ENCODE measurements around the gene MAST4. TPM values are rescaled to one million over a fixed set of nuclear protein-coding genes. Genes with fewer than 3 reads are reported as not detected.

Gene MAST4
- total RNA-seq, 1 donor from 2014 or later = 10.4 TPM

DNA sequence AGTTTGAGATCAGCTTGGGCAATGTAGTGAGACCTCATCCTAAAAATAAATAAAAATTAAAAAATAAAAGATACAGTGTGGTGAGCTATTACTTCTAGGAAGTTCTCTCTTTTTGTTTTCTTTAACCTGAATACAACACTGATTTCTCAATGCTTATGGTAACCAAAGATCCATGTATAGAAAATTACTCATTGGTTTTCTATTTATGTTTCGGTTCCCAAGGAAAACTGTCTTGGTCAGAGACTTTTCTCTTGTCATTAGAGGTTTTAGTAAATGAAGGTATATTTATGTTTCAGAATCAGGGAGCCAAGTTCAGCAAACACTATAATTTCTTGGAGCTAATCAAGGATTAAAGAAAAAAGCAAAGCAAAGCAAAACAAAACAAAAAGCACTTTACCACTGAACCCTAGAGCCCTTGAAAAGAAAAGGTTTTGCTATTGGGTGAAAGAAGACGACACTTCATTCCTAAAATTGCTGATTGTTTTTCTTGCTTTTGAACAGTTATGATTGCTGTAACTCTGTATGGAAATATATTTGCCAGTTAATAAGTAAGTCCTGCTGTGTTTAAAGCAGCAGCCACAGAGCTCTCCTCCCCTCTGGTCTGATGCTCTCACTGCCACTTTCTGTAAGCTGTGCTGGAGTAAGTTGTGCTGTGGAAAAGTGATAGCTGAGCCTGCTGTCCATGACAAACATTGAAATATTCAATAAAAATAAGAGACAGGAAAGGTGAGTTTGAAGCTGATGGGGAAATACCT, 302.2 kb downstream of the MAST4 start:
- Histone ChIP-seq H3K9ac (ENCODE audit: low read depth in 1 of 3, low read length in 3 of 3) (no peak overlapping the region), H3K27ac (ENCODE audit: low read depth, low read length) (no peak overlapping the region), H3K36me3 (ENCODE audit: control insufficient read depth in 3 of 3, insufficient read depth in 3 of 3, low read length in 3 of 3) (no peaks in the 10 kb centered on the region), H3K4me1 (ENCODE audit: control insufficient read depth in 3 of 3, insufficient read depth in 3 of 3, low read length in 3 of 3) (no peaks in the 10 kb centered on the region), H3K9me3 (ENCODE audit: control insufficient read depth in 3 of 3, low read length in 3 of 3) (no peaks in the 10 kb centered on the region), H3K4me3 (ENCODE audit: low read length in 3 of 3) (no peak overlapping the region), H3K27me3 (ENCODE audit: control insufficient read depth in 3 of 3, insufficient read depth in 3 of 3, low read length in 3 of 3) (peaks cover 0 to 2% (median 0%) of the 10 kb centered on the region in 3 donors)

DNA sequence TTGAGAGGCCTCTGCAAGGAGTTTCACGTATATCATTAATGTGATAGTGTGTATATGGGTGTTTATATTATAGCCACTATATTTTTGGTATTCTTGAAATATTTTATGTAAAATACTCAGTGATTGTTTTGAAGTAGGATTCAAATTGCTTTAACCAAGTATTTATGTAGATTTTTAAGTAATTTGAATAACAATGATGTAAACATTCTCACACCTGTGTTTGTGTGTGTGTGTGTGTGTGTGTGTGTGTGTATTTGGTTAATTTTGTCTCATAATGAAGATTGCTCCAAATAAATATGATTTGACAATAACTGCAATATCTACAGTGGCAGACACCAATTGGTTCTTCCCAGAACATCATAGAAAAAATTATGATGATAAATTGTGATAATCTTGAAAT, 307.0 kb downstream of the MAST4 start:
- Histone ChIP-seq H3K27ac (ENCODE audit: low read depth, low read length) (no peak overlapping the region), H3K9me3 (ENCODE audit: control insufficient read depth in 3 of 3, low read length in 3 of 3) (no peaks in the 10 kb centered on the region), H3K27me3 (ENCODE audit: control insufficient read depth in 3 of 3, insufficient read depth in 3 of 3, low read length in 3 of 3) (no peaks in the 10 kb centered on the region), H3K9ac (ENCODE audit: low read depth in 1 of 3, low read length in 3 of 3) (no peak overlapping the region), H3K36me3 (ENCODE audit: control insufficient read depth in 3 of 3, insufficient read depth in 3 of 3, low read length in 3 of 3) (no peaks in the 10 kb centered on the region), H3K4me3 (ENCODE audit: low read length in 3 of 3) (no peak overlapping the region), H3K4me1 (ENCODE audit: control insufficient read depth in 3 of 3, insufficient read depth in 3 of 3, low read length in 3 of 3) (no peaks in the 10 kb centered on the region)

DNA sequence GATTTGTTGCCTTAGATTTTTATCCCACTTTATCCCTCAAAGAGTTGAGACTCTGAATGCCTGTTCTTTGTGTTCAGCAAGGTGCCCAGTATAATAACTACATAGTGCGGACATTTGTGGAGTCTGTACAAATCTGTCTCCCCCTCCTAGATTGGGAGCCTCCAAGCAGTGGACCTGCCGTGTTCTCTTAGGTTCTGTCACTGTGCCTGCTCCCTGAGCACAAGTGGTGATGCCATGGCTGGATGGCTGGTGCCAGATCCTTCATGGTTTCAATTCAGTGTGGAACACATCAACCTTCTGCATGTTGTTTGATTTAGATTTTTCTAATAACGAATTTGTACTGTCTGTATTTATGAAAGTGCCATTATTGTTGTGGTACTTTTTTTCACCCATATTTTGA, 307.5 kb downstream of the MAST4 start:
- no peaks in the 10 kb centered on the region for H3K36me3 ChIP-seq (ENCODE audit: control insufficient read depth in 3 of 3, insufficient read depth in 3 of 3, low read length in 3 of 3)
- no peaks in the 10 kb centered on the region for H3K4me1 ChIP-seq (ENCODE audit: control insufficient read depth in 3 of 3, insufficient read depth in 3 of 3, low read length in 3 of 3)
- H3K27me3 ChIP-seq (ENCODE audit: control insufficient read depth in 3 of 3, insufficient read depth in 3 of 3, low read length in 3 of 3) = no peaks in the 10 kb centered on the region
- H3K27ac ChIP-seq (ENCODE audit: low read depth, low read length) = no peak overlapping the region
- H3K9me3 ChIP-seq (ENCODE audit: control insufficient read depth in 3 of 3, low read length in 3 of 3) = no peaks in the 10 kb centered on the region
- no peak overlapping the region for H3K9ac ChIP-seq (ENCODE audit: low read depth in 1 of 3, low read length in 3 of 3)
- no peak overlapping the region for H3K4me3 ChIP-seq (ENCODE audit: low read length in 3 of 3)

DNA sequence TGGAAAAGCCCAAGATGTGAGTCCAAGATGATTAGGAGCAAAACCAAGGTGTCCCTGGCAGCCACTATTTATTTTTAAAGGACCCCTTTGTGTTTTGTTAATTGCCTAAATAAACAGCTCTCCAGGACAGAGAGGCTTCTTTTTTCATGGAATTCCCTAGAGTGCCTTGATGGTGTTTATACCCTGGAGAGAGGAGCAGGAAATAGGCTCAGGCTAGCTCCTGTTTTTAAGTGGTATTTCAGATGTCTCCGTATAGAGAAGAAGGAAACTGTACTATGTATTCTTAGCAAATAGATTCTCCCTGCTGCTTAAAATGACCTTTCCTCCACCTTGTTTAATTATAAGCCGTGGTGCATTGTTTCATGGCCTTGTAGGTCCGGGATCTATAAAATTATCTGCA, 308.0 kb downstream of the MAST4 start:
- H3K27ac ChIP-seq (ENCODE audit: low read depth, low read length) = no peak overlapping the region
- no peaks in the 10 kb centered on the region for H3K27me3 ChIP-seq (ENCODE audit: control insufficient read depth in 3 of 3, insufficient read depth in 3 of 3, low read length in 3 of 3)
- H3K9ac ChIP-seq (ENCODE audit: low read depth in 1 of 3, low read length in 3 of 3) = no peak overlapping the region
- no peak overlapping the region for H3K4me3 ChIP-seq (ENCODE audit: low read length in 3 of 3)
- H3K4me1 ChIP-seq (ENCODE audit: control insufficient read depth in 3 of 3, insufficient read depth in 3 of 3, low read length in 3 of 3) = no peaks in the 10 kb centered on the region
- no peaks in the 10 kb centered on the region for H3K36me3 ChIP-seq (ENCODE audit: control insufficient read depth in 3 of 3, insufficient read depth in 3 of 3, low read length in 3 of 3)
- H3K9me3 ChIP-seq (ENCODE audit: control insufficient read depth in 3 of 3, low read length in 3 of 3) = no peaks in the 10 kb centered on the region

DNA sequence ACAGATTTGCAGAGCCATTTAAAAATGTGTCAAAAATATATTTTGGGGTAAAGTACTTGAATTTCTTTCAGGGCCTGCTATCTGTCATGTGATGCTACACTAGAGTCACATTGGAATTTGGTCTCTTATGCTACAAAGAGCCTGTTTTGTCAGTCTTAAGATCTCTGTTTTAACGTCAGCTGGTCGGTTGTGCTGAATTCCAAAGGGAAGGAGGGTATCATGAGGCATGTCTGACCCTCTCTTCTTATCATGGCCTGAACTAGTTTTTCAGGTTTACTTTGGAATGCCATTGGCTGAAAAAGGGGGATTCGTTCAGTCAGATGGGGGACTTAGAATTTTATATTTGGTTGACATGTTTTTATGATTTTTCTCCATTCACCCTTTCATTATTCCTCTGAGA, 309.8 kb downstream of the MAST4 start:
- no peaks in the 10 kb centered on the region for H3K36me3 ChIP-seq (ENCODE audit: control insufficient read depth in 3 of 3, insufficient read depth in 3 of 3, low read length in 3 of 3)
- no peak overlapping the region for H3K27ac ChIP-seq (ENCODE audit: low read depth, low read length)

DNA sequence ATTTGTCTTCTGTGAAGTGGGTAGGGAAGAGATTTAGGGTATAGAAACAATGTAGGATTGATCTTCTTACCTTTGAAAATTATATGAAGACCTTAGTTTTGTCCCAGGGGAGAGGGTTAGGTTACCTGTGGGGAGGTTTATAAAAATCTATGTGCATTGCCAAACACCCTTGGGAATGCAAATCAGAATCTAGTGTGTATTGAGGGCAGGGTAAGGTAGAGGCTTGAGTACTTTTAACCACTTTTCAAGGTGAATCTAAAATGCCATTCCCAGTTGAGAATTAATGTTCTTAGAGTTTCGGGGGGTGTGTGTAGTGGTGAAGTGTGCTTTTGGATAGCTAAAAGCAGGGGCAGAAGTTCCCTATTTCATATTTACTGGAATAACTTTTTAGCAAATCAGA, 312.0 kb downstream of the MAST4 start:
- no peak overlapping the region for H3K9ac ChIP-seq (ENCODE audit: low read depth in 1 of 3, low read length in 3 of 3)
- no peaks in the 10 kb centered on the region for H3K27me3 ChIP-seq (ENCODE audit: control insufficient read depth in 3 of 3, insufficient read depth in 3 of 3, low read length in 3 of 3)
- no peaks in the 10 kb centered on the region for H3K9me3 ChIP-seq (ENCODE audit: control insufficient read depth in 3 of 3, low read length in 3 of 3)
- H3K4me3 ChIP-seq (ENCODE audit: low read length in 3 of 3) = no peak overlapping the region
- no peaks in the 10 kb centered on the region for H3K36me3 ChIP-seq (ENCODE audit: control insufficient read depth in 3 of 3, insufficient read depth in 3 of 3, low read length in 3 of 3)
- no peak overlapping the region for H3K27ac ChIP-seq (ENCODE audit: low read depth, low read length)
- H3K4me1 ChIP-seq (ENCODE audit: control insufficient read depth in 3 of 3, insufficient read depth in 3 of 3, low read length in 3 of 3) = no peaks in the 10 kb centered on the region

More for the DNA sequence above, 309.8 kb downstream of the MAST4 start:
- Histone ChIP-seq H3K27me3 (ENCODE audit: control insufficient read depth in 3 of 3, insufficient read depth in 3 of 3, low read length in 3 of 3) (no peaks in the 10 kb centered on the region), H3K9ac (ENCODE audit: low read depth in 1 of 3, low read length in 3 of 3) (no peak overlapping the region), H3K4me1 (ENCODE audit: control insufficient read depth in 3 of 3, insufficient read depth in 3 of 3, low read length in 3 of 3) (no peaks in the 10 kb centered on the region), H3K4me3 (ENCODE audit: low read length in 3 of 3) (no peak overlapping the region), H3K9me3 (ENCODE audit: control insufficient read depth in 3 of 3, low read length in 3 of 3) (no peaks in the 10 kb centered on the region)

DNA sequence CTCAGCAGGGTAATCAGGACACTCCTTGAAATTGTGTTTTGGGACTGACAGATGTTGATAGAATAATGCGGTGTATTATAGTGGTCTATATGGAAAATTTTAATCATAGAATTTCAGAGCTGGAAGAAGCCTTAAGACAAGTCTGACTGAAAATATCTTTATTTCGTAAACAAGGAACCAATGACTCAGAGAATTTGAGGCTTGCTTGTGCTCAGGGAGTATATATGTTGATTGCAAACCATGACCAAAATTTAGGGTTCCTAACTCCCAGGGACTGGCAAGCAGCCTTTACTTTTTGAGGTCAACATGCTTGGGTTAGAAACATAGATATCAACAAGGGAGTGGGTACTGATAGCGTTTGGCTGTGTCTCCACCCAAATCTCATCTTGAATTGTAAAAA, 313.2 kb downstream of the MAST4 start:
- no peaks in the 10 kb centered on the region for H3K4me1 ChIP-seq (ENCODE audit: control insufficient read depth in 3 of 3, insufficient read depth in 3 of 3, low read length in 3 of 3)
- no peak overlapping the region for H3K27ac ChIP-seq (ENCODE audit: low read depth, low read length)
- H3K9ac ChIP-seq (ENCODE audit: low read depth in 1 of 3, low read length in 3 of 3) = no peak overlapping the region
- no peaks in the 10 kb centered on the region for H3K27me3 ChIP-seq (ENCODE audit: control insufficient read depth in 3 of 3, insufficient read depth in 3 of 3, low read length in 3 of 3)
- no peaks in the 10 kb centered on the region for H3K9me3 ChIP-seq (ENCODE audit: control insufficient read depth in 3 of 3, low read length in 3 of 3)
- H3K36me3 ChIP-seq (ENCODE audit: control insufficient read depth in 3 of 3, insufficient read depth in 3 of 3, low read length in 3 of 3) = no peaks in the 10 kb centered on the region
- no peak overlapping the region for H3K4me3 ChIP-seq (ENCODE audit: low read length in 3 of 3)

DNA sequence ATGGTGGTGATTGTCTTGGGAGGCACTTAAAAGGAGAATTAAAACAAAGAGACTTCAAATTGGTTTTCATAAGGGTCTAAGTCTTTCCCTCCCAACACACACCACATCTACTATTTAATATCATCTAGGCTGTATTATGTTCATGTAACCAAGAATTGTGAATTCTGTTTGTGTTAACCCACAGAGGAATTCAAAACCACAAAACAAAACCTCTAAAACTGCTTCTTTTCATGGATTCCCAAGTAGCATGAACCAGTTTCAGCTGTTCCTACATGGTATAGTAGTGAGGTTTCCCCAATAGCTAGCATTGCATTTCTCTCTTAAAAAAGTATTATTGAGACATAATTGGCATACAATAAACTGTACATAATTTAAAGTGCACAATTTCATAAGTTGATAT, 316.6 kb downstream of the MAST4 start:
- no peak overlapping the region for H3K9ac ChIP-seq (ENCODE audit: low read depth in 1 of 3, low read length in 3 of 3)
- H3K27me3 ChIP-seq (ENCODE audit: control insufficient read depth in 3 of 3, insufficient read depth in 3 of 3, low read length in 3 of 3) = no peaks in the 10 kb centered on the region
- no peaks in the 10 kb centered on the region for H3K36me3 ChIP-seq (ENCODE audit: control insufficient read depth in 3 of 3, insufficient read depth in 3 of 3, low read length in 3 of 3)
- H3K27ac ChIP-seq (ENCODE audit: low read depth, low read length) = no peak overlapping the region
- H3K4me1 ChIP-seq (ENCODE audit: control insufficient read depth in 3 of 3, insufficient read depth in 3 of 3, low read length in 3 of 3) = no peaks in the 10 kb centered on the region
- no peak overlapping the region for H3K4me3 ChIP-seq (ENCODE audit: low read length in 3 of 3)
- no peaks in the 10 kb centered on the region for H3K9me3 ChIP-seq (ENCODE audit: control insufficient read depth in 3 of 3, low read length in 3 of 3)

DNA sequence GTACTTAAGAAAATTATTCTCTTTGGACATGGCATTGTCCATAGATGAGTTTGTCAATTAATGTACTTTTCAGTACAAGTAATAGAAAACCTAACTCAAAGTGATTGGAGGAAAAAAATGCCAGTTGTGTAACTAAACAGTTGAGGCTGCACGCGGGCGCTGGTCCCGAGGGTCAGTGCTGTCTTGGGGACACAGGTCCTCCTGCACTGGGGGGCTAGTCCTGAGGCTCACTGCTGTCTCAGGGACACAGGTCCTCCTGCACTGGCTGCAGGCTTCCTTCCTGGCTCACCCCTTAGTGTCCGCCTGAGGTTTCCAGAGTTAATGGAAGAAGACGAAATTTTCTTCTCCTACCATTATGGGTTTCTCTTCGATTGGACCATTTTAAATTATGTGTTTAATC, 319.3 kb downstream of the MAST4 start:
- Histone ChIP-seq H3K9ac (ENCODE audit: low read depth in 1 of 3, low read length in 3 of 3) (no peak overlapping the region), H3K27me3 (ENCODE audit: control insufficient read depth in 3 of 3, insufficient read depth in 3 of 3, low read length in 3 of 3) (no peaks in the 10 kb centered on the region), H3K27ac (ENCODE audit: low read depth, low read length) (no peak overlapping the region), H3K36me3 (ENCODE audit: control insufficient read depth in 3 of 3, insufficient read depth in 3 of 3, low read length in 3 of 3) (no peaks in the 10 kb centered on the region), H3K9me3 (ENCODE audit: control insufficient read depth in 3 of 3, low read length in 3 of 3) (no peaks in the 10 kb centered on the region), H3K4me1 (ENCODE audit: control insufficient read depth in 3 of 3, insufficient read depth in 3 of 3, low read length in 3 of 3) (no peaks in the 10 kb centered on the region), H3K4me3 (ENCODE audit: low read length in 3 of 3) (no peak overlapping the region)

DNA sequence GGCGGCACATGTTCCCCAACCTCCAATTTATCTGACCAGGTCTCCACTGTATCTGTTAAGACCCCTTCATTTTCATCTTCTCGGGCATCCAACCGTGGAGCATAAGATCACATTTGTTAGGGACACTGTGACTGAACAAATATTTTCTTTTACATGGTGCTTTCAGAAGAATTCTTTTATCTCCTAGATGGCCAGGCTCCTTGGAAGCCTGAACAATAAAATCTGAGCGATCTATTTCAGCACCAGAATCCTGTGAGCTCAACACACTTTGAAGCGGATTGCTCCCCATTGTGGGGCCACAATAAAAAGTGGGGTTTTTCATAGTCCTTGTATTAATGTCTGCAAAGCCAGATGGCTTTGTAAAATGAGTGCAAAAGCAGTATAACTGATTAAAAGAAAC, 326.7 kb downstream of the MAST4 start:
- no peak overlapping the region for H3K9ac ChIP-seq (ENCODE audit: low read depth in 1 of 3, low read length in 3 of 3)
- no peak overlapping the region for H3K4me3 ChIP-seq (ENCODE audit: low read length in 3 of 3)
- H3K27me3 ChIP-seq (ENCODE audit: control insufficient read depth in 3 of 3, insufficient read depth in 3 of 3, low read length in 3 of 3) = no peaks in the 10 kb centered on the region
- H3K9me3 ChIP-seq (ENCODE audit: control insufficient read depth in 3 of 3, low read length in 3 of 3) = no peaks in the 10 kb centered on the region
- no peaks in the 10 kb centered on the region for H3K4me1 ChIP-seq (ENCODE audit: control insufficient read depth in 3 of 3, insufficient read depth in 3 of 3, low read length in 3 of 3)
- no peaks in the 10 kb centered on the region for H3K36me3 ChIP-seq (ENCODE audit: control insufficient read depth in 3 of 3, insufficient read depth in 3 of 3, low read length in 3 of 3)
- H3K27ac ChIP-seq (ENCODE audit: low read depth, low read length) = no peak overlapping the region
